ENCODE data around the gene TNFAIP8L1.

TNFAIP8L1 gene

DNA sequence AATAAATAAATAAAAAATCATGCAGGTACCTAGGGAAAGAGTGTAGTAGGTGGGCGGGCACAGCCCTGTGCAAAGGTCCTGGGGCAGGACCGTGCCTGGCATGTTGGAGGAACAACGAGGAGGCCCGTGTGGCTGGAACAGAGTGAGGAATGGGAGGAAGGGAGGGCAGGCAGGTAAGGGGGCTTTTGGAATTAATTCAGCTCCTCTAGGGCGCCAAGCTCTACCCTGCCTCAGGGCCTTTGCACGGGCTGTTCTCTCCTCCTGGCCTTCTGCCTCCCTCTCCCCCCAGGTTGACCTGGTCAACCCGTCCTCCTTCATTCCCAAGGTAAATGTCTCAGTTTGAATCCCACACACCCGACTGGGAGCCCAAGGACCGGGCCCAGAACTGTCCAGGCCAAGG is 48.8 kb upstream of the TNFAIP8L1 start:
- TF ChIP-seq, protein P1, sequence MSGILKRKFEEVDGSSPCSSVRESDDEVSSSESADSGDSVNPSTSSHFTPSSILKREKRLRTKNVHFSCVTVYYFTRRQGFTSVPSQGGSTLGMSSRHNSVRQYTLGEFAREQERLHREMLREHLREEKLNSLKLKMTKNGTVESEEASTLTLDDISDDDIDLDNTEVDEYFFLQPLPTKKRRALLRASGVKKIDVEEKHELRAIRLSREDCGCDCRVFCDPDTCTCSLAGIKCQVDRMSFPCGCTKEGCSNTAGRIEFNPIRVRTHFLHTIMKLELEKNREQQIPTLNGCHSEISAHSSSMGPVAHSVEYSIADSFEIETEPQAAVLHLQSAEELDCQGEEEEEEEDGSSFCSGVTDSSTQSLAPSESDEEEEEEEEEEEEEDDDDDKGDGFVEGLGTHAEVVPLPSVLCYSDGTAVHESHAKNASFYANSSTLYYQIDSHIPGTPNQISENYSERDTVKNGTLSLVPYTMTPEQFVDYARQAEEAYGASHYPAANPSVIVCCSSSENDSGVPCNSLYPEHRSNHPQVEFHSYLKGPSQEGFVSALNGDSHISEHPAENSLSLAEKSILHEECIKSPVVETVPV (CRISPR knock-in tag; IDR thresholded peaks at IDR 0.05) = no peak
- TF ChIP-seq ISL1 (CRISPR knock-in tag; IDR thresholded peaks at IDR 0.05) = no peak
- TF ChIP-seq, protein P2, sequence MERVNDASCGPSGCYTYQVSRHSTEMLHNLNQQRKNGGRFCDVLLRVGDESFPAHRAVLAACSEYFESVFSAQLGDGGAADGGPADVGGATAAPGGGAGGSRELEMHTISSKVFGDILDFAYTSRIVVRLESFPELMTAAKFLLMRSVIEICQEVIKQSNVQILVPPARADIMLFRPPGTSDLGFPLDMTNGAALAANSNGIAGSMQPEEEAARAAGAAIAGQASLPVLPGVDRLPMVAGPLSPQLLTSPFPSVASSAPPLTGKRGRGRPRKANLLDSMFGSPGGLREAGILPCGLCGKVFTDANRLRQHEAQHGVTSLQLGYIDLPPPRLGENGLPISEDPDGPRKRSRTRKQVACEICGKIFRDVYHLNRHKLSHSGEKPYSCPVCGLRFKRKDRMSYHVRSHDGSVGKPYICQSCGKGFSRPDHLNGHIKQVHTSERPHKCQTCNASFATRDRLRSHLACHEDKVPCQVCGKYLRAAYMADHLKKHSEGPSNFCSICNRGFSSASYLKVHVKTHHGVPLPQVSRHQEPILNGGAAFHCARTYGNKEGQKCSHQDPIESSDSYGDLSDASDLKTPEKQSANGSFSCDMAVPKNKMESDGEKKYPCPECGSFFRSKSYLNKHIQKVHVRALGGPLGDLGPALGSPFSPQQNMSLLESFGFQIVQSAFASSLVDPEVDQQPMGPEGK (CRISPR knock-in tag; IDR thresholded peaks at IDR 0.05; ENCODE audit: borderline replicate concordance) = no peak
- no peak for ATAC-seq

DNA sequence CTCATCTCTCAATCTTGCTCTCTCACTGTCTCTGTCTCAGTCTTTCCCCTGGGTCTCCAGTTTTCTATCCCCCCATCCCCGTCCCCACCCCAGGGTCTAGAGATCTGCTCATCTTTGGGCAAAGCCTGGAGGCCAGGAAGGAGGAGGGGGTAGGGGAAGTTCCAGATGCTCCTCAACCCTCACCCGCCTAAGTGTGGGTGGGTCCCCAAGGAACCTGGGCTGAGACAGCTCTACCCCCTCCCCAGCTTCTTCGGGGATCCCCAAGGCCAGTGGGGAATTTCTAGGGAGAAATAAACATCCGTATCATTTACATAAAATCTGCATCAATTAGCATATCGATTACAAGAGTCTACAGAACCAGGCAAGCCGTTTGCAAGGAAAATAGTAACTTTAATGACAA is 48.0 kb upstream of the TNFAIP8L1 start:
- TF ChIP-seq RARB (CRISPR knock-in tag; IDR thresholded peaks at IDR 0.05) (no peak), ZFP3 (CRISPR knock-in tag; IDR thresholded peaks at IDR 0.05) (no peak), BACH2 (CRISPR knock-in tag; IDR thresholded peaks at IDR 0.05; ENCODE audit: borderline replicate concordance) (no peak), OSR1 (CRISPR knock-in tag; IDR thresholded peaks at IDR 0.05) (no peak), ZC3H10 (CRISPR knock-in tag; IDR thresholded peaks at IDR 0.05) (no peak), ZFP30 (CRISPR knock-in tag; IDR thresholded peaks at IDR 0.05) (no peak), TOX (CRISPR knock-in tag; IDR thresholded peaks at IDR 0.05; ENCODE audit: borderline replicate concordance) (no peak), SNAI2 (CRISPR knock-in tag; IDR thresholded peaks at IDR 0.05) (no peak), ESRRG (CRISPR knock-in tag; IDR thresholded peaks at IDR 0.05) (no peak), ARNTL (CRISPR knock-in tag; IDR thresholded peaks at IDR 0.05; ENCODE audit: borderline replicate concordance, low read depth) (no peak), ZNF565 (CRISPR knock-in tag; conservative IDR thresholded peaks at IDR 0.05; ENCODE audit: low read depth) (no peak), TCF4 (CRISPR knock-in tag; IDR thresholded peaks at IDR 0.05; ENCODE audit: borderline replicate concordance) (no peak), ZNF70 (CRISPR knock-in tag; IDR thresholded peaks at IDR 0.05) (no peak), CSDC2 (CRISPR knock-in tag; IDR thresholded peaks at IDR 0.05) (no peak), ZNF8 (CRISPR knock-in tag; IDR thresholded peaks at IDR 0.05) (no peak), ISL1 (CRISPR knock-in tag; IDR thresholded peaks at IDR 0.05) (no peak)
- TF ChIP-seq, protein P1 (CRISPR knock-in tag; IDR thresholded peaks at IDR 0.05) = no peak
- TF ChIP-seq, protein P3, sequence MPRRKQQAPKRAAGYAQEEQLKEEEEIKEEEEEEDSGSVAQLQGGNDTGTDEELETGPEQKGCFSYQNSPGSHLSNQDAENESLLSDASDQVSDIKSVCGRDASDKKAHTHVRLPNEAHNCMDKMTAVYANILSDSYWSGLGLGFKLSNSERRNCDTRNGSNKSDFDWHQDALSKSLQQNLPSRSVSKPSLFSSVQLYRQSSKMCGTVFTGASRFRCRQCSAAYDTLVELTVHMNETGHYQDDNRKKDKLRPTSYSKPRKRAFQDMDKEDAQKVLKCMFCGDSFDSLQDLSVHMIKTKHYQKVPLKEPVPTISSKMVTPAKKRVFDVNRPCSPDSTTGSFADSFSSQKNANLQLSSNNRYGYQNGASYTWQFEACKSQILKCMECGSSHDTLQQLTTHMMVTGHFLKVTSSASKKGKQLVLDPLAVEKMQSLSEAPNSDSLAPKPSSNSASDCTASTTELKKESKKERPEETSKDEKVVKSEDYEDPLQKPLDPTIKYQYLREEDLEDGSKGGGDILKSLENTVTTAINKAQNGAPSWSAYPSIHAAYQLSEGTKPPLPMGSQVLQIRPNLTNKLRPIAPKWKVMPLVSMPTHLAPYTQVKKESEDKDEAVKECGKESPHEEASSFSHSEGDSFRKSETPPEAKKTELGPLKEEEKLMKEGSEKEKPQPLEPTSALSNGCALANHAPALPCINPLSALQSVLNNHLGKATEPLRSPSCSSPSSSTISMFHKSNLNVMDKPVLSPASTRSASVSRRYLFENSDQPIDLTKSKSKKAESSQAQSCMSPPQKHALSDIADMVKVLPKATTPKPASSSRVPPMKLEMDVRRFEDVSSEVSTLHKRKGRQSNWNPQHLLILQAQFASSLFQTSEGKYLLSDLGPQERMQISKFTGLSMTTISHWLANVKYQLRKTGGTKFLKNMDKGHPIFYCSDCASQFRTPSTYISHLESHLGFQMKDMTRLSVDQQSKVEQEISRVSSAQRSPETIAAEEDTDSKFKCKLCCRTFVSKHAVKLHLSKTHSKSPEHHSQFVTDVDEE (CRISPR knock-in tag; IDR thresholded peaks at IDR 0.05) = no peak
- TF ChIP-seq, protein P2 (CRISPR knock-in tag; IDR thresholded peaks at IDR 0.05; ENCODE audit: borderline replicate concordance) = no peak
- TF ChIP-seq, protein P4, sequence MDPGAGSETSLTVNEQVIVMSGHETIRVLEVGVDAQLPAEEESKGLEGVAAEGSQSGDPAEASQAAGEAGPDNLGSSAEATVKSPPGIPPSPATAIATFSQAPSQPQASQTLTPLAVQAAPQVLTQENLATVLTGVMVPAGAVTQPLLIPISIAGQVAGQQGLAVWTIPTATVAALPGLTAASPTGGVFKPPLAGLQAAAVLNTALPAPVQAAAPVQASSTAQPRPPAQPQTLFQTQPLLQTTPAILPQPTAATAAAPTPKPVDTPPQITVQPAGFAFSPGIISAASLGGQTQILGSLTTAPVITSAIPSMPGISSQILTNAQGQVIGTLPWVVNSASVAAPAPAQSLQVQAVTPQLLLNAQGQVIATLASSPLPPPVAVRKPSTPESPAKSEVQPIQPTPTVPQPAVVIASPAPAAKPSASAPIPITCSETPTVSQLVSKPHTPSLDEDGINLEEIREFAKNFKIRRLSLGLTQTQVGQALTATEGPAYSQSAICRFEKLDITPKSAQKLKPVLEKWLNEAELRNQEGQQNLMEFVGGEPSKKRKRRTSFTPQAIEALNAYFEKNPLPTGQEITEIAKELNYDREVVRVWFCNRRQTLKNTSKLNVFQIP (CRISPR knock-in tag; IDR thresholded peaks at IDR 0.05; ENCODE audit: borderline replicate concordance, low read depth) = no peak
- no peak for ATAC-seq

Measured in SK-N-SH treated with all-trans-retinoic acid at 6 μM for 48 hours (cell line).